Prostate gland (tissue), 2 donors: ENCODE data around the gene TMEM161B. TPM values are rescaled to one million over a fixed set of nuclear protein-coding genes. Genes with fewer than 3 reads are reported as not detected.
"Not testable (repeated sequence)": the region's sequence is repeated elsewhere in the genome, so short reads cannot be mapped to it uniquely, and the experiment has no call there.

Experiments used
- DNase-seq: peaks from one replicate; pipeline ENCODE4 v3.0.0-alpha.2; 2019; ENCODE audit warnings: low spot score
- H3K27ac ChIP-seq, 2 donors: fragments of 200-600 bp; sonication (generic); 2 replicates each; pipeline ENCODE4 v1.5.1; 2017 to 2019
- H3K27me3 ChIP-seq: fragments of 200-600 bp; sonication (generic); replicated peaks from 2 replicates; pipeline ENCODE4 v1.5.1; 2019; ENCODE audit not compliant: insufficient read depth
- H3K36me3 ChIP-seq, 2 donors: fragments of 200-600 bp; sonication (generic); 1 replicate in 1 of 2; 2 replicates in 1 of 2; pipeline versions ENCODE4 v1.5.1 to v1.8.1; 2017 to 2019
- H3K4me1 ChIP-seq: fragments of 200-600 bp; sonication (generic); replicated peaks from 2 replicates; pipeline ENCODE4 v1.5.1; 2019
- H3K4me3 ChIP-seq, 2 donors: fragments of 200-600 bp; sonication (generic); 2 replicates each; pipeline ENCODE4 v1.5.1; 2017 to 2019
- H3K9me3 ChIP-seq: fragments of 200-600 bp; sonication (generic); 2 replicates; pipeline ENCODE4 v1.5.1; 2017
- POLR2A ChIP-seq: fragments of 450-650 bp; IDR thresholded peaks from one replicate; pipeline ENCODE4 v1.6.1; 2016; ENCODE audit warnings: antibody characterized with exemption, mild to moderate bottlenecking
- POLR2AphosphoS5 ChIP-seq: sonication (generic); formaldehyde crosslinking; IDR thresholded peaks from one replicate; pipeline ENCODE4 v1.6.1; 2017; ENCODE audit warnings: antibody characterized with exemption
- WGBS: methylation state at CpG from one replicate; pipeline ENCODE4 v1.1.5; 2018; 5-methylcytosine and 5-hydroxymethylcytosine counted together
- intact Hi-C: fragments of 100-400 bp; cut with DNase I; formaldehyde crosslinking; loops from one replicate; pipeline ENCODE4 v1.14.2; 2022
- total RNA-seq, 2 donors: library from RNA; depleted of rRNA; stranded (reverse); fragments of >200 nt; gene quantifications; one replicate each; pipeline ENCODE4 v1.1.0, GENCODE V29; 2016
- TF ChIP-seq, protein P1 (sequence below), 4 experiments: fragments of 200-600 bp in 2 of 4; fragments of 450-650 bp in 2 of 4; sonication (generic) in 2 of 4; IDR thresholded peaks; 1 replicate in 3 of 4; 2 replicates in 1 of 4; pipeline ENCODE4 v1.5.1; 2016 to 2019; ENCODE audit warnings: antibody characterized with exemption in 4 of 4, mild to moderate bottlenecking in 2 of 4, moderate library complexity in 2 of 4

Gene TMEM161B
- total RNA-seq, 2 donors from 2014 or later: 16.2 to 17.0 TPM

DNA sequence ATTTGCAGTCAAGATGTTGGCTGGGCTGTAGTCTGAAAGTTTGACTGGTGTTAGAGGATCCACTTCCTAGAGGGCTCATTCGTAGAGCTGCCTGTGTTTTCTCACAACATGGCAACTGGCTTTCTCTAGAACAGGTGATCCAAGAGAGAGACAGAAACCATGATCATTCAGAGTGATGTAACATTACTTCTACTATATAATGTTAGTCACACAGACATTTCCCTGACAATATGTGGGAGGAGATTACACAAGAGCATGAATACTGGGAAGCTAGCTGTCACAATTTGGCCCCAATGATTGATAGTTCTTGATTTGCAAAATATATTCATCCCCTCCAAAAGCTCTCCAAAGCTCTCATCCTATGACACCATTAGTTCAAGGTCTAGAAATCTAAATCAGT, 10.9 kb upstream of the TMEM161B start:
- 100% methylated on average over 1 of the region's 1 CpG for WGBS
- H3K27ac ChIP-seq: no peak overlapping the region

GRCh38 chr5:88276378-88276777, 7.7 kb upstream of the TMEM161B start:
- Histone ChIP-seq H3K4me3 (no peak overlapping the region), H3K9me3 (no peaks in the 10 kb centered on the region), H3K27ac (no peak overlapping the region), H3K4me1 (no peaks in the 10 kb centered on the region), H3K36me3 (no peaks in the 10 kb centered on the region), H3K27me3 (no peaks in the 10 kb centered on the region)
- no peak for DNase-seq
- WGBS: 88% methylated on average over 1 of the region's 1 CpG
- intact Hi-C loops: no loop called here
- TF ChIP-seq, protein P1, sequence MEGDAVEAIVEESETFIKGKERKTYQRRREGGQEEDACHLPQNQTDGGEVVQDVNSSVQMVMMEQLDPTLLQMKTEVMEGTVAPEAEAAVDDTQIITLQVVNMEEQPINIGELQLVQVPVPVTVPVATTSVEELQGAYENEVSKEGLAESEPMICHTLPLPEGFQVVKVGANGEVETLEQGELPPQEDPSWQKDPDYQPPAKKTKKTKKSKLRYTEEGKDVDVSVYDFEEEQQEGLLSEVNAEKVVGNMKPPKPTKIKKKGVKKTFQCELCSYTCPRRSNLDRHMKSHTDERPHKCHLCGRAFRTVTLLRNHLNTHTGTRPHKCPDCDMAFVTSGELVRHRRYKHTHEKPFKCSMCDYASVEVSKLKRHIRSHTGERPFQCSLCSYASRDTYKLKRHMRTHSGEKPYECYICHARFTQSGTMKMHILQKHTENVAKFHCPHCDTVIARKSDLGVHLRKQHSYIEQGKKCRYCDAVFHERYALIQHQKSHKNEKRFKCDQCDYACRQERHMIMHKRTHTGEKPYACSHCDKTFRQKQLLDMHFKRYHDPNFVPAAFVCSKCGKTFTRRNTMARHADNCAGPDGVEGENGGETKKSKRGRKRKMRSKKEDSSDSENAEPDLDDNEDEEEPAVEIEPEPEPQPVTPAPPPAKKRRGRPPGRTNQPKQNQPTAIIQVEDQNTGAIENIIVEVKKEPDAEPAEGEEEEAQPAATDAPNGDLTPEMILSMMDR (IDR thresholded peaks at IDR 0.05): no peak
- TF ChIP-seq POLR2A: no peak
- no peak for TF ChIP-seq POLR2AphosphoS5

More for the DNA sequence above, 10.9 kb upstream of the TMEM161B start:
- DNase-seq: no peak
- no peaks in the 10 kb centered on the region for H3K9me3 ChIP-seq
- TF ChIP-seq, protein P1 (IDR thresholded peaks at IDR 0.05): no peak
- no peak for TF ChIP-seq POLR2A
- no peak for TF ChIP-seq POLR2AphosphoS5
- intact Hi-C loops: no loop called here
- H3K36me3 ChIP-seq: no peaks in the 10 kb centered on the region
- H3K27me3 ChIP-seq: no peaks in the 10 kb centered on the region
- no peaks in the 10 kb centered on the region for H3K4me1 ChIP-seq
- no peak overlapping the region for H3K4me3 ChIP-seq

GRCh38 chr5:88275581-88275980, 6.9 kb upstream of the TMEM161B start:
- intact Hi-C loops: no loop called here
- H3K27me3 ChIP-seq: no peaks in the 10 kb centered on the region
- H3K27ac ChIP-seq: no peak overlapping the region
- no peak for DNase-seq
- no peaks in the 10 kb centered on the region for H3K4me1 ChIP-seq
- H3K4me3 ChIP-seq: no peak overlapping the region
- no peaks in the 10 kb centered on the region for H3K36me3 ChIP-seq
- H3K9me3 ChIP-seq: no peaks in the 10 kb centered on the region
- no peak for TF ChIP-seq POLR2A

GRCh38 chr5:88269222-88269771, 652 bp upstream of the TMEM161B start:
- intact Hi-C loops: loop anchor here (10.0 kb wide), 1 partner anchor 396 kb away; no protein-coding TSS in a partner anchor
- peak; percentile 8 for DNase-seq
- TF ChIP-seq, protein P1 (IDR thresholded peaks at IDR 0.05): no peak
- no peak for TF ChIP-seq POLR2AphosphoS5
- no peak for TF ChIP-seq POLR2A

GRCh38 chr5:88264565-88264964, 4.1 kb downstream of the TMEM161B start:
- not testable (repeated sequence) for H3K27ac ChIP-seq, DNase-seq, H3K4me3 ChIP-seq, H3K27me3 ChIP-seq, H3K36me3 ChIP-seq, H3K9me3 ChIP-seq, H3K4me1 ChIP-seq
- intact Hi-C loops: loop anchor here (10.0 kb wide), 1 partner anchor 400 kb away; no protein-coding TSS in a partner anchor
- WGBS: 83% methylated on average over 2 of the region's 2 CpGs

More at GRCh38 chr5:88269222-88269771, 652 bp upstream of the TMEM161B start:
- H3K27me3 ChIP-seq: no peaks in the 10 kb centered on the region
- H3K27ac ChIP-seq: peak overlapping the region; percentile 21 to 70
- no peaks in the 10 kb centered on the region for H3K4me1 ChIP-seq
- H3K4me3 ChIP-seq: peak overlapping the region; percentile 58 to 75
- H3K36me3 ChIP-seq: no peaks in the 10 kb centered on the region
- 6% methylated on average over 16 of the region's 16 CpGs for WGBS
- H3K9me3 ChIP-seq: no peaks in the 10 kb centered on the region

DNA sequence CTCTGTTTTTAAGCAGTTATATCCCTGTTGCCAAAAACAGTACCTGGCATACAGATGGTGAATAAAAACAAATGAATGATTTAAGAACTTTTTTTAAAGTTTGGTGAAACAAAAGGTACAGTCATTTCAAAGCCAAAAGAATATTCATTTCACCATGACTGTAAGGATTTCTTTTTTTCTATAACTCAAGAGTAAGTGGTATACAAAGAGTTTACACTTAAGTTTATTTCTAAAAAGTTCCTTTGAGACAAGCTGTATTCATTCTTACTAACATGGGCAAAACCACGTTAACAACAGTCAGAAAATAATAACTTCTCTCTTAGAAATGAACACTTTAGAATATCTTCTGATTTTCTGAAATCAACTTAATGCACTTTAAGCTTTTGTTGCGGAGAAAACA, 5.3 kb downstream of the TMEM161B start:
- WGBS: over 99% methylated on average over 2 of the region's 2 CpGs
- no peak for DNase-seq
- H3K4me1 ChIP-seq: no peaks in the 10 kb centered on the region
- intact Hi-C loops: loop anchor here (10.0 kb wide), 1 partner anchor 401 kb away; no protein-coding TSS in a partner anchor
- TF ChIP-seq POLR2AphosphoS5: no peak
- TF ChIP-seq, protein P1 (IDR thresholded peaks at IDR 0.05): no peak
- no peak for TF ChIP-seq POLR2A
- no peak overlapping the region for H3K27ac ChIP-seq
- H3K36me3 ChIP-seq: no peaks in the 10 kb centered on the region
- H3K9me3 ChIP-seq: no peaks in the 10 kb centered on the region
- no peak overlapping the region for H3K4me3 ChIP-seq
- no peaks in the 10 kb centered on the region for H3K27me3 ChIP-seq
